Endothelial cell of umbilical vein (primary cell): Measurements from ENCODE around the gene CTTNBP2NL.
A peak's percentile ranks its signal among the peaks of the same experiment; 100 is the strongest.

Experiments
- EZH2 ChIP-seq: IDR thresholded peaks from 2 replicates; pipeline ENCODE4 v1.6.1; 2012; ENCODE audit warnings: borderline replicate concordance, low read depth, mild to moderate bottlenecking, moderate library complexity, low read length, inconsistent platforms; ENCODE audit not compliant: severe bottlenecking
- FOS ChIP-seq: IDR thresholded peaks from 2 replicates; pipeline ENCODE4 v1.6.1; 2011; ENCODE audit warnings: mild to moderate bottlenecking, low read length, moderate library complexity, borderline replicate concordance; ENCODE audit not compliant: insufficient read depth
- GATA2 ChIP-seq: IDR thresholded peaks from 2 replicates; pipeline ENCODE4 v1.7.0; 2011; ENCODE audit warnings: low read depth, mild to moderate bottlenecking, moderate library complexity, mixed read lengths, low read length; ENCODE audit not compliant: insufficient read length, insufficient read depth
- JUN ChIP-seq: IDR thresholded peaks from 2 replicates; pipeline ENCODE4 v1.6.1; 2011; ENCODE audit warnings: borderline replicate concordance, low read depth; ENCODE audit not compliant: insufficient read length, insufficient read depth
- MYC ChIP-seq: IDR thresholded peaks from one replicate; pipeline ENCODE4 v1.6.1; 2011; ENCODE audit warnings: mild to moderate bottlenecking, low read depth, low read length
- POLR2A ChIP-seq: IDR thresholded peaks from 2 replicates; pipeline ENCODE4 v1.6.1; 2012; ENCODE audit warnings: low read depth, mild to moderate bottlenecking, control low read depth, low read length
- POLR2AphosphoS5 ChIP-seq: IDR thresholded peaks from 2 replicates; pipeline ENCODE4 v1.6.1; 2012; ENCODE audit warnings: low read depth, mild to moderate bottlenecking, control low read depth, low read length, moderate library complexity; ENCODE audit not compliant: insufficient read depth
- TF ChIP-seq, protein P1 (sequence below), 2 donors: IDR thresholded peaks; 1 replicate in 1 of 2; 2 replicates in 1 of 2; pipeline ENCODE4 v1.5.1; 2011; ENCODE audit warnings: low read length in 2 of 2, mild to moderate bottlenecking in 2 of 2, moderate library complexity in 2 of 2, control low read depth in 1 of 2, inconsistent platforms in 1 of 2, low read depth in 1 of 2; ENCODE audit not compliant: insufficient read depth in 1 of 2; ENCODE audit errors: extremely low read depth in 1 of 2

DNA sequence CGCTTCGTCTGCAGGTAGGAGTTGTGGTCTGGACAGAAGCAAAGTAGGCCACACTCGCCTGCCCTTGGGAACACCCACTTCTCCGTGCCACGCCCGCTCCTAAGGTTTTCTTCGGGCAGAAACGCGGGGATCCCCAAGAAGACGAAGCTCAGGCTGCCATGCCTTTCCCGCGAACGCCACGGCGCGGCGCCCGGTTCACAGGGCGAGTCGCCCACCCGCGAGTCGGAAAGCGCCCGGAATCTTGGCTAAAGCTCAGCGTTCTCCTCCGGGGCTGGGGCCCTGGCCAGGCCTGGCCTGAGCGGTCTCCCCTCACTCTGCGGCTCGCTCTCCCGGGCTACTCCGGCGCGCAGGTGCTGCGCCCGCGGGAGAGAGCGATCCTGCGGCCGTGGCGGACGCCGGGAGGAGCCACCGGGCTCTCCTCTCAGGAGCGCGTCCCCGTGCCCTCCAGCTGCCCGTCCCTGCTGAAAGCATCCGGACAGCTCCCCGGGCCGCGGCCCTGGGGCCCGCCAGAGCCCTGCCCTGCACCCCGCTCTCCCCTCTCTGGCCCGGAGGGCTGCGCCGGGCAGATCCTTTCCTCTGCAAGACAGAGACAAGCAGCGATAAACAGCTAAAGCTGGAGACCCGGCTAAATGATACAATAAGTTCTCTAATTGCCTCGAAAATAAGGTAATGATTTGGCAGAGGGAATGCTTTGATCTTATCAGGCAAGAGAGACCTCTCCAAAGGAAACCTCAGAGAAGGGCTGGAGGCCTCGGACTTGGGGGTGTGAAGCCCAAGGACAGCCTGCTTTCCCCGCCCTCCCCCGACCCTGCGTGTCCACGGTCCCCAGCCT is 106.0 kb downstream of the CTTNBP2NL start:
- TF ChIP-seq, protein P1, sequence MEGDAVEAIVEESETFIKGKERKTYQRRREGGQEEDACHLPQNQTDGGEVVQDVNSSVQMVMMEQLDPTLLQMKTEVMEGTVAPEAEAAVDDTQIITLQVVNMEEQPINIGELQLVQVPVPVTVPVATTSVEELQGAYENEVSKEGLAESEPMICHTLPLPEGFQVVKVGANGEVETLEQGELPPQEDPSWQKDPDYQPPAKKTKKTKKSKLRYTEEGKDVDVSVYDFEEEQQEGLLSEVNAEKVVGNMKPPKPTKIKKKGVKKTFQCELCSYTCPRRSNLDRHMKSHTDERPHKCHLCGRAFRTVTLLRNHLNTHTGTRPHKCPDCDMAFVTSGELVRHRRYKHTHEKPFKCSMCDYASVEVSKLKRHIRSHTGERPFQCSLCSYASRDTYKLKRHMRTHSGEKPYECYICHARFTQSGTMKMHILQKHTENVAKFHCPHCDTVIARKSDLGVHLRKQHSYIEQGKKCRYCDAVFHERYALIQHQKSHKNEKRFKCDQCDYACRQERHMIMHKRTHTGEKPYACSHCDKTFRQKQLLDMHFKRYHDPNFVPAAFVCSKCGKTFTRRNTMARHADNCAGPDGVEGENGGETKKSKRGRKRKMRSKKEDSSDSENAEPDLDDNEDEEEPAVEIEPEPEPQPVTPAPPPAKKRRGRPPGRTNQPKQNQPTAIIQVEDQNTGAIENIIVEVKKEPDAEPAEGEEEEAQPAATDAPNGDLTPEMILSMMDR (IDR thresholded peaks at IDR 0.05; ENCODE audit: extremely low read depth in 1 of 2, insufficient read depth in 1 of 2, low read depth in 1 of 2, low read length in 2 of 2) = peak; percentile 69 to 90
- no peak for TF ChIP-seq EZH2
- TF ChIP-seq JUN = no peak
- no peak for TF ChIP-seq POLR2A
- peak; percentile 15 for TF ChIP-seq POLR2AphosphoS5
- TF ChIP-seq FOS = no peak
- TF ChIP-seq MYC = no peak
- no peak for TF ChIP-seq GATA2
